SK-N-SH (cell line): ENCODE measurements around the gene POC5. TPM values are rescaled to one million over a fixed set of nuclear protein-coding genes. Genes with fewer than 3 reads are reported as not detected.

Experiments
- CTCF ChIA-PET: fragments of 300-600, 350-600 bp; formaldehyde crosslinking; extraction: SDS; loops from one replicate; lab custom pipeline; 2021; lab: Yijun Ruan, JAX
- POLR2A ChIA-PET: fragments of 350-600 bp; sonication (Branson Sonifier 250); formaldehyde crosslinking; extraction: SDS; loops from one replicate; lab custom pipeline; 2020; ENCODE audit warnings: antibody characterized with exemption, inconsistent platforms; lab: Yijun Ruan, JAX
- DNase-seq: peaks from one replicate; pipeline ENCODE4 v3.0.0; 2012
- H2AFZ ChIP-seq: fragments of 200-600 bp; sonication (generic); 2 replicates; pipeline ENCODE4 v1.8.1; 2016; ENCODE audit warnings: antibody characterized with exemption, mild to moderate bottlenecking, low read depth
- H3F3A ChIP-seq: fragments of 200-600 bp; sonication (generic); replicated peaks from 2 replicates; pipeline ENCODE3; 2016; ENCODE audit warnings: antibody characterized with exemption, mild to moderate bottlenecking; ENCODE audit not compliant: insufficient read depth
- H3K27ac ChIP-seq, 2 experiments: fragments of 200-500 bp in 1 of 2; fragments of 200-600 bp in 1 of 2; sonication (Bioruptor generic) in 1 of 2; sonication (generic), shearing (Covaris generic) in 1 of 2; 2 replicates each; pipeline versions ENCODE4 v1.5.1 to v1.6.1; 2014 to 2016; ENCODE audit warnings: low read depth in 2 of 2, inconsistent platforms in 1 of 2, low read length in 1 of 2, mild to moderate bottlenecking in 1 of 2, mixed read lengths in 1 of 2
- H3K27me3 ChIP-seq: fragments of 200-600 bp; sonication (generic), shearing (Covaris generic); 2 replicates; pipeline ENCODE4 v1.6.1; 2016; ENCODE audit warnings: mixed run types; ENCODE audit not compliant: insufficient read depth
- H3K36me3 ChIP-seq, 2 experiments: fragments of 200-500 bp in 1 of 2; fragments of 200-600 bp in 1 of 2; sonication (Bioruptor generic) in 1 of 2; sonication (generic) in 1 of 2; replicated peaks in 1 of 2; 2 replicates each; pipeline versions ENCODE3 to v1.5.1; 2014 to 2016; ENCODE audit warnings: low read length in 1 of 2, mild to moderate bottlenecking in 1 of 2; ENCODE audit not compliant: insufficient read depth in 2 of 2, control insufficient read depth in 1 of 2
- H3K4me1 ChIP-seq, 2 experiments: fragments of 200-500 bp in 1 of 2; fragments of 200-600 bp in 1 of 2; sonication (Bioruptor generic) in 1 of 2; sonication (generic), shearing (Covaris generic) in 1 of 2; 2 replicates each; pipeline versions ENCODE4 v1.5.1 to v1.6.1; 2014 to 2016; ENCODE audit warnings: low read depth in 1 of 2, low read length in 1 of 2, mixed run types in 1 of 2; ENCODE audit not compliant: insufficient read depth in 2 of 2, control insufficient read depth in 1 of 2
- H3K4me2 ChIP-seq: fragments of 200-600 bp; sonication (generic), shearing (Covaris generic); 2 replicates; pipeline ENCODE4 v1.6.1; 2017; ENCODE audit warnings: mixed run types
- H3K4me3 ChIP-seq, 2 experiments: fragments of 200-500 bp in 1 of 2; fragments of 200-600 bp in 1 of 2; sonication (Bioruptor generic) in 1 of 2; sonication (generic), shearing (Covaris generic) in 1 of 2; 2 replicates each; pipeline versions ENCODE4 v1.5.1 to v1.8.1; 2014 to 2016; ENCODE audit warnings: low read depth in 2 of 2, inconsistent platforms in 1 of 2, low read length in 1 of 2, mild to moderate bottlenecking in 1 of 2, mixed read lengths in 1 of 2, moderate library complexity in 1 of 2
- H3K79me2 ChIP-seq: fragments of 200-600 bp; sonication (generic); 2 replicates; pipeline ENCODE4 v1.8.1; 2017; ENCODE audit warnings: mild to moderate bottlenecking; ENCODE audit not compliant: insufficient read depth
- H3K9ac ChIP-seq: fragments of 200-600 bp; sonication (generic); 2 replicates; pipeline ENCODE4 v1.6.1; 2017; ENCODE audit warnings: mixed run types
- H3K9me2 ChIP-seq: fragments of 200-600 bp; sonication (generic); 2 replicates; pipeline ENCODE4 v1.6.1; 2017; ENCODE audit warnings: mixed run types
- H3K9me3 ChIP-seq: fragments of 200-600 bp; sonication (generic); 2 replicates; pipeline ENCODE4 v1.6.1; 2017; ENCODE audit warnings: mixed run types, mild to moderate bottlenecking, moderate library complexity
- H4K20me1 ChIP-seq: fragments of 200-600 bp; sonication (generic); 2 replicates; pipeline ENCODE4 v1.6.1; 2017; ENCODE audit warnings: mild to moderate bottlenecking, mixed run types; ENCODE audit not compliant: insufficient read depth
- CHD2 ChIP-seq: fragments of 150-350 bp; IDR thresholded peaks from 2 replicates; pipeline ENCODE4 v1.6.1; 2018; ENCODE audit warnings: low read length; ENCODE audit not compliant: partially characterized antibody
- EP300 ChIP-seq, 2 experiments: IDR thresholded peaks; 2 replicates each; pipeline versions ENCODE4 v1.4.0 to v1.6.1; 2012; ENCODE audit warnings: borderline replicate concordance in 1 of 2, low read depth in 1 of 2, low read length in 1 of 2
- EZH2phosphoT487 ChIP-seq: fragments of 200-600 bp; sonication (generic); IDR thresholded peaks from 2 replicates; pipeline ENCODE4 v1.6.1; 2017; ENCODE audit warnings: low read depth, mixed run types, mild to moderate bottlenecking, antibody characterized with exemption, moderate library complexity, borderline replicate concordance
- FOXM1 ChIP-seq: IDR thresholded peaks from 2 replicates; pipeline ENCODE4 v1.4.0; 2012; ENCODE audit warnings: low read depth, mild to moderate bottlenecking
- GATA2 ChIP-seq: sonication (generic); formaldehyde crosslinking; IDR thresholded peaks from 2 replicates; pipeline ENCODE4 v1.5.0; 2020; ENCODE audit warnings: mild to moderate bottlenecking, missing genetic modification reagents
- IRF3 ChIP-seq: fragments of 150-350 bp; IDR thresholded peaks from 2 replicates; pipeline ENCODE4 v1.6.1; 2016; ENCODE audit warnings: mild to moderate bottlenecking, low read depth, low read length
- JUND ChIP-seq: IDR thresholded peaks from 2 replicates; pipeline ENCODE4 v1.4.0; 2012
- MEF2A ChIP-seq: IDR thresholded peaks from 2 replicates; pipeline ENCODE4 v1.4.0; 2012; ENCODE audit warnings: low read depth, borderline replicate concordance
- MXI1 ChIP-seq: IDR thresholded peaks from 2 replicates; pipeline ENCODE4 v1.6.1; 2012; ENCODE audit warnings: mild to moderate bottlenecking, low read depth, low read length, improper control_type of control experiment
- NRF1 ChIP-seq: IDR thresholded peaks from 2 replicates; pipeline ENCODE4 v1.6.1; 2012; ENCODE audit warnings: low read depth, mild to moderate bottlenecking, low read length
- TEAD4 ChIP-seq: IDR thresholded peaks from 2 replicates; pipeline ENCODE4 v1.4.0; 2012; ENCODE audit warnings: mild to moderate bottlenecking, borderline replicate concordance; ENCODE audit not compliant: insufficient read depth
- WGBS: methylation state at CpG from one replicate; pipeline ENCODE4 v1.1.6; 2017; ENCODE audit warnings: low lambda C conversion rate; 5-methylcytosine and 5-hydroxymethylcytosine counted together
- polyA plus RNA-seq, 3 experiments: library from polyadenylated mRNA; depleted of rRNA; stranded (reverse); fragments of >200 nt; gene quantifications; 2 replicates each; pipeline ENCODE4 v1.2.3, GENCODE V29; 2012
- TF ChIP-seq, protein P1 (sequence below): IDR thresholded peaks from 2 replicates; pipeline ENCODE4 v1.6.1; 2012; ENCODE audit warnings: mild to moderate bottlenecking, low read depth, low read length, moderate library complexity
- TF ChIP-seq, protein P2 (sequence below): IDR thresholded peaks from 2 replicates; pipeline ENCODE4 v1.4.0; 2012; ENCODE audit warnings: low read depth, borderline replicate concordance

POC5 gene
- polyA plus RNA-seq, 1 of the 3 experiments (the other 2 are of a cell fraction), result 15.9 TPM

- no peaks in the 10 kb centered on the region for H4K20me1 ChIP-seq
- H3K4me1 ChIP-seq, result no peaks in the 10 kb centered on the region
- no peaks in the 10 kb centered on the region for H3K9me3 ChIP-seq
- ChIA-PET CTCF (no interaction called here), POLR2A (no interaction called here)
- H3K9ac ChIP-seq, result no peak overlapping the region
- 93% methylated on average over 1 of the region's 1 CpG for WGBS
- no peaks in the 10 kb centered on the region for H3F3A ChIP-seq
- TF ChIP-seq TEAD4 (no peak), MEF2A (no peak), FOXM1 (no peak), EP300 (IDR thresholded peaks at IDR 0.05; ENCODE audit: borderline replicate concordance in 1 of 2, low read depth in 1 of 2, low read length in 1 of 2) (no peak), CHD2 (no peak), EZH2phosphoT487 (no peak), JUND (no peak), NRF1 (no peak), GATA2 (CRISPR knock-in tag) (no peak), MXI1 (no peak), IRF3 (no peak)
- TF ChIP-seq, protein P1, sequence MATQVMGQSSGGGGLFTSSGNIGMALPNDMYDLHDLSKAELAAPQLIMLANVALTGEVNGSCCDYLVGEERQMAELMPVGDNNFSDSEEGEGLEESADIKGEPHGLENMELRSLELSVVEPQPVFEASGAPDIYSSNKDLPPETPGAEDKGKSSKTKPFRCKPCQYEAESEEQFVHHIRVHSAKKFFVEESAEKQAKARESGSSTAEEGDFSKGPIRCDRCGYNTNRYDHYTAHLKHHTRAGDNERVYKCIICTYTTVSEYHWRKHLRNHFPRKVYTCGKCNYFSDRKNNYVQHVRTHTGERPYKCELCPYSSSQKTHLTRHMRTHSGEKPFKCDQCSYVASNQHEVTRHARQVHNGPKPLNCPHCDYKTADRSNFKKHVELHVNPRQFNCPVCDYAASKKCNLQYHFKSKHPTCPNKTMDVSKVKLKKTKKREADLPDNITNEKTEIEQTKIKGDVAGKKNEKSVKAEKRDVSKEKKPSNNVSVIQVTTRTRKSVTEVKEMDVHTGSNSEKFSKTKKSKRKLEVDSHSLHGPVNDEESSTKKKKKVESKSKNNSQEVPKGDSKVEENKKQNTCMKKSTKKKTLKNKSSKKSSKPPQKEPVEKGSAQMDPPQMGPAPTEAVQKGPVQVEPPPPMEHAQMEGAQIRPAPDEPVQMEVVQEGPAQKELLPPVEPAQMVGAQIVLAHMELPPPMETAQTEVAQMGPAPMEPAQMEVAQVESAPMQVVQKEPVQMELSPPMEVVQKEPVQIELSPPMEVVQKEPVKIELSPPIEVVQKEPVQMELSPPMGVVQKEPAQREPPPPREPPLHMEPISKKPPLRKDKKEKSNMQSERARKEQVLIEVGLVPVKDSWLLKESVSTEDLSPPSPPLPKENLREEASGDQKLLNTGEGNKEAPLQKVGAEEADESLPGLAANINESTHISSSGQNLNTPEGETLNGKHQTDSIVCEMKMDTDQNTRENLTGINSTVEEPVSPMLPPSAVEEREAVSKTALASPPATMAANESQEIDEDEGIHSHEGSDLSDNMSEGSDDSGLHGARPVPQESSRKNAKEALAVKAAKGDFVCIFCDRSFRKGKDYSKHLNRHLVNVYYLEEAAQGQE, result no peak
- TF ChIP-seq, protein P2, sequence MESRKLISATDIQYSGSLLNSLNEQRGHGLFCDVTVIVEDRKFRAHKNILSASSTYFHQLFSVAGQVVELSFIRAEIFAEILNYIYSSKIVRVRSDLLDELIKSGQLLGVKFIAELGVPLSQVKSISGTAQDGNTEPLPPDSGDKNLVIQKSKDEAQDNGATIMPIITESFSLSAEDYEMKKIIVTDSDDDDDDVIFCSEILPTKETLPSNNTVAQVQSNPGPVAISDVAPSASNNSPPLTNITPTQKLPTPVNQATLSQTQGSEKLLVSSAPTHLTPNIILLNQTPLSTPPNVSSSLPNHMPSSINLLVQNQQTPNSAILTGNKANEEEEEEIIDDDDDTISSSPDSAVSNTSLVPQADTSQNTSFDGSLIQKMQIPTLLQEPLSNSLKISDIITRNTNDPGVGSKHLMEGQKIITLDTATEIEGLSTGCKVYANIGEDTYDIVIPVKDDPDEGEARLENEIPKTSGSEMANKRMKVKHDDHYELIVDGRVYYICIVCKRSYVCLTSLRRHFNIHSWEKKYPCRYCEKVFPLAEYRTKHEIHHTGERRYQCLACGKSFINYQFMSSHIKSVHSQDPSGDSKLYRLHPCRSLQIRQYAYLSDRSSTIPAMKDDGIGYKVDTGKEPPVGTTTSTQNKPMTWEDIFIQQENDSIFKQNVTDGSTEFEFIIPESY, result no peak
- DNase-seq, result no peak
- H3K4me2 ChIP-seq, result no peak overlapping the region
- no peaks in the 10 kb centered on the region for H3K36me3 ChIP-seq
- H3K27ac ChIP-seq, result no peak overlapping the region
- no peak overlapping the region for H2AFZ ChIP-seq
- no peaks in the 10 kb centered on the region for H3K27me3 ChIP-seq
- H3K79me2 ChIP-seq, result no peaks in the 10 kb centered on the region
- H3K4me3 ChIP-seq, result no peak overlapping the region
- H3K9me2 ChIP-seq, result no peaks in the 10 kb centered on the region
Measured at GRCh38 chr5:75632321-75632720, 84.9 kb downstream of the POC5 start.
